MCF 10A (cell line): Measurements from ENCODE around the gene TNRC18. TPM values are rescaled to one million over a fixed set of nuclear protein-coding genes. Genes with fewer than 3 reads are reported as not detected.
"Not testable (repeated sequence)": the region's sequence is repeated elsewhere in the genome, so short reads cannot be mapped to it uniquely, and the experiment has no call there.

Experiments
- BruUV-seq: library from RNA; stranded (reverse); fragments of 400-500 nt; replicated peaks from 2 replicates; lab custom pipeline; 2021; lab: Mats Ljungman, UMichigan
- CTCF ChIA-PET: fragments of 300-600 bp; sonication (Branson Sonifier 250); formaldehyde crosslinking; extraction: SDS; loops from one replicate; lab custom pipeline; 2021; ENCODE audit warnings: antibody characterized with exemption, inconsistent platforms; lab: Yijun Ruan, JAX
- POLR2A ChIA-PET: fragments of 300-600, 350-650 bp; sonication (Branson Sonifier 250); formaldehyde crosslinking; extraction: SDS; loops from one replicate; lab custom pipeline; 2020; ENCODE audit warnings: antibody characterized with exemption, inconsistent platforms; lab: Yijun Ruan, JAX
- DNase-seq: peaks from one replicate; pipeline ENCODE4 v3.0.0-alpha.2; 2018; ENCODE audit not compliant: unreplicated experiment
- H3K27ac Mint-ChIP-seq: one replicate; pipeline ENCODE4 v1.8.0; 2022; ENCODE audit warnings: mild to moderate bottlenecking, low read depth, mixed read lengths; ENCODE audit not compliant: unreplicated experiment
- H3K27me3 Mint-ChIP-seq: one replicate; pipeline ENCODE4 v1.8.0; 2022; ENCODE audit warnings: mixed read lengths; ENCODE audit not compliant: insufficient read depth, unreplicated experiment
- H3K36me3 Mint-ChIP-seq: one replicate; pipeline ENCODE4 v1.8.0; 2022; ENCODE audit warnings: mild to moderate bottlenecking, moderate library complexity, mixed read lengths; ENCODE audit not compliant: insufficient read depth, unreplicated experiment
- H3K4me1 Mint-ChIP-seq: one replicate; pipeline ENCODE4 v1.8.0; 2022; ENCODE audit warnings: mixed read lengths; ENCODE audit not compliant: insufficient read depth, unreplicated experiment
- H3K4me3 Mint-ChIP-seq: one replicate; pipeline ENCODE4 v1.8.0; 2022; ENCODE audit warnings: mild to moderate bottlenecking, moderate library complexity, mixed read lengths; ENCODE audit not compliant: unreplicated experiment
- H3K9me3 Mint-ChIP-seq: one replicate; pipeline ENCODE4 v1.8.0; 2022; ENCODE audit warnings: mixed read lengths; ENCODE audit not compliant: unreplicated experiment
- CTCF ChIP-seq: fragments of 200-600 bp; IDR thresholded peaks from one replicate; pipeline ENCODE4 v1.8.0; 2022; ENCODE audit warnings: antibody characterized with exemption, mild to moderate bottlenecking; ENCODE audit not compliant: unreplicated experiment
- intact Hi-C: fragments of 100-400 bp; cut with micrococcal nuclease; formaldehyde crosslinking; loops from 2 replicates; pipeline ENCODE4 v1.14.1; 2022
- total RNA-seq: library from RNA; stranded (reverse); gene quantifications from 2 replicates; pipeline ENCODE4 v1.2.3, GENCODE V29; 2022

TNRC18 gene
- total RNA-seq, 1 experiment from 2014 or later, result 132 TPM

GRCh38 chr7:5274441-5274840, 149.2 kb downstream of the TNRC18 start:
- TF ChIP-seq CTCF, result no peak
- CTCF ChIA-PET, result no interaction called here
- H3K9me3 Mint-ChIP-seq, result no peaks in the 10 kb centered on the region
- DNase-seq, result no peak
- no TSS peak for BruUV-seq
- POLR2A ChIA-PET, result interaction anchor here (0.6 kb wide), 1 partner anchor 123 kb away, joined by 3 read pairs; no protein-coding TSS in a partner anchor
- no peak overlapping the region for H3K27ac Mint-ChIP-seq
- no peak overlapping the region for H3K4me3 Mint-ChIP-seq
- H3K4me1 Mint-ChIP-seq, result no peaks in the 10 kb centered on the region
- intact Hi-C loops, result no loop called here
- peaks cover 11% of the 10 kb centered on the region for H3K27me3 Mint-ChIP-seq
- H3K36me3 Mint-ChIP-seq, result peaks cover 6% of the 10 kb centered on the region

DNA sequence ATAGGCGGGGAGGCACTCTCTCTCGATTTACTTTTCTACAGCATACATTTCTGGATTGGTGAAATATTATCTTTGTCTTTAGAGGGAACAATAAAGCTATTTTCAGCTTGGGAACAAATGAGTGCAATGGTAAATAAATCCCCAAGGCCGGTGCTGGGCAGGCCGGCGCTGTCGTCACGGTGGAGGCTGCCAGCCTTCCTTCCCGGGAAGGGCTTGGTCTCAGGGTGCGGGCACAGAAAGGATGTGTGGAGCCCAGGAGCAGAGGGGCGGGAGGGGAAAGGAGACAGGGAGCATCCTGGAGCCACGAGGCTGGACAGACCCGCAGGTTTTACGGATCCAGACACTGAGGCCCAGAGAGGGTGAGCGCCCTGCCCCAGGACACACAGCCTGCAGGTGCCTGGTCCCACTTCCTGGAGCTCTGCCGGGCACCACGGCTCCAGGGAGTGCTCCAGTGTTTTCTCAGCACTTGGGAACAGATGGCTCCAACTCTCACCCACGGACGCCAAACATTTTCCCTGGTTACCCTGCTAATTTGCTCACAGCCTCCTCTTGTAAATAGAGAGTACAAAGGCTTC, 149.7 kb downstream of the TNRC18 start:
- intact Hi-C loops, H3K4me3 Mint-ChIP-seq, POLR2A ChIA-PET, H3K4me1 Mint-ChIP-seq, BruUV-seq, H3K27ac Mint-ChIP-seq, H3K36me3 Mint-ChIP-seq, H3K9me3 Mint-ChIP-seq, DNase-seq: not testable (repeated sequence)
- CTCF ChIA-PET, result interaction anchor here (0.6 kb wide), 1 partner anchor 176 kb away, joined by 3 read pairs; no protein-coding TSS in a partner anchor
- H3K27me3 Mint-ChIP-seq, result peaks cover 11% of the 10 kb centered on the region

DNA sequence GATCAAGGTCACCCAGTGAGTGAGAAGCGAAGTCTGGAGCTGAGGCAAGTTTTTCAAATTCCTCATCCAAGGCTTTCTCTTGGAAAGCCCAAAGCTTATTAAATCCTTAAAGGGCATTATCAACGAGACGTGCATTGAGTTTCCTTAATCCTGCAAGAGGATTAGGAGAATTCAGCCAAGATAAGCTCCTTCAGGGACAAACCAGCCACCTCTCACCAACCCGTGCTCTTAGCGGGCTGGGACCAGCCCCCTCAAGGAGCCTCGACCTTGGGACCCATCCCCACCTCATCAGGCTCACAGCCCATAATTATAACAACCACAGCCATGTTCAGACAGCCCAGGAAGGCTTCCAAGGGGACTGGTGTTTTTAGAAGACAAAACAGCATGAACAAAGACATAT, 152.8 kb downstream of the TNRC18 start:
- peaks cover 18% of the 10 kb centered on the region for H3K27me3 Mint-ChIP-seq
- POLR2A ChIA-PET, result no interaction called here
- peaks cover 6% of the 10 kb centered on the region for H3K36me3 Mint-ChIP-seq
- DNase-seq, result no peak
- no peaks in the 10 kb centered on the region for H3K4me1 Mint-ChIP-seq
- TF ChIP-seq CTCF, result no peak
- H3K4me3 Mint-ChIP-seq, result no peak overlapping the region
- CTCF ChIA-PET, result no interaction called here
- BruUV-seq, result no TSS peak
- no peaks in the 10 kb centered on the region for H3K9me3 Mint-ChIP-seq
- no peak overlapping the region for H3K27ac Mint-ChIP-seq
- intact Hi-C loops, result no loop called here

DNA sequence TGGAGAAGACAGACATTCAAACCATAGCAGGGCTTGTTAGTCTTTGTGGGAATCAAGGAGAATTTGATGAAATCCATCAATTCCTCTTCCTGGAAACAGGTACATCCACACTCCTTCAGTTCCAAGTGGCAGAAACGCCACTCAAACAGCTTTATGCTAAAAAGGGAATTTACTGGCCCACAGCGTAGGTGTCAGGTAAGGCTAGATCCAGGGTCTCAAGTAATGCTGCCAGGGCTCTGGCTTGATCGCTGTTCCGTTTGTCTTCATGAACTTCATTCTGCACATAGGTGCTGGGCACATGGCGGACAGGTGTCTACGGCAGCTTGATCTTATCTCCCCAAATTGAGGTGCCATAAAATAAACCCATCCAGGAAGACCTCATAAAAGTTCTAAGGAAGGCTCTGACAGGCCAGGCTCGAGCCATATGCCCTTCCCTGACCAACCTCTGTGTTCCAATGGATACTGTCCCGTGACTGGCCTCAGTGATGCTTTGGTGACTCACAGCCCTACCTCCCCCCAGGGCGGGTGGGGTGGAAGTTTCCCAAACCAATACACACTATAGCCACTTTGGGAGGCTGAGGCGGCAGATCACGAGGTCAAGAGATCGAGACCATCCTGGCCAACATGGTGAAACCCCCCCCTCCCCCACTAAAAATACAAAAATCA, 153.5 kb downstream of the TNRC18 start:
- POLR2A ChIA-PET, H3K4me3 Mint-ChIP-seq, H3K9me3 Mint-ChIP-seq, H3K36me3 Mint-ChIP-seq, H3K27ac Mint-ChIP-seq, H3K4me1 Mint-ChIP-seq, intact Hi-C loops, BruUV-seq: not testable (repeated sequence)
- CTCF ChIA-PET, result interaction anchor here (1.0 kb wide), 1 partner anchor 23 kb away, joined by 3 read pairs; no protein-coding TSS in a partner anchor
- DNase-seq, result peak; percentile 20
- peaks cover 24% of the 10 kb centered on the region for H3K27me3 Mint-ChIP-seq

DNA sequence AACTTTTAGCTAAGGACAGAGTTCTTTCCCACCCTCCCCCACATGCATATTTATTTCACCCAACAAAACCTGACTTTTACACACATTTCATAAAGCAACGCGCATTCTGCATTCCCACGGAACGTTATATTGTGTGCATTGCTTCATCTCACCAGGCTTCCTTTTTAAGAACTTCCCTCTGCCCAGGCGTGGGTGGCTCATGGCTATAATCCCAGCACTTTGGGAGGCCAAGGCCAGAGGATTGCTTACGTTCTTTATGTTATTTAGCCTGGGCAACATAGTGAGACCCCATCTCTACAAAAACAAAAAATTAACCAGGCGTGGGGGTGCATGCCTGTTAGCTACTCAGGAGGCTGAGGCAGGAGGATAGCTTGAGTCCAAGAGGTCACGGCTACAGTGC, 155.8 kb downstream of the TNRC18 start:
- H3K4me1 Mint-ChIP-seq, H3K36me3 Mint-ChIP-seq, CTCF ChIA-PET, POLR2A ChIA-PET, intact Hi-C loops, DNase-seq, H3K9me3 Mint-ChIP-seq, BruUV-seq, H3K4me3 Mint-ChIP-seq, H3K27ac Mint-ChIP-seq: not testable (repeated sequence)
- H3K27me3 Mint-ChIP-seq, result peaks cover 15% of the 10 kb centered on the region
